Measurements from ENCODE around the gene B3GALT2. TPM values are rescaled to one million over a fixed set of nuclear protein-coding genes. Genes with fewer than 3 reads are reported as not detected.

The B3GALT2 gene
- total and polyA plus RNA-seq, 2 of the 8 experiments (the other 6 are each of a cell fraction or from before 2014, with no cell fraction given): not detected

DNA sequence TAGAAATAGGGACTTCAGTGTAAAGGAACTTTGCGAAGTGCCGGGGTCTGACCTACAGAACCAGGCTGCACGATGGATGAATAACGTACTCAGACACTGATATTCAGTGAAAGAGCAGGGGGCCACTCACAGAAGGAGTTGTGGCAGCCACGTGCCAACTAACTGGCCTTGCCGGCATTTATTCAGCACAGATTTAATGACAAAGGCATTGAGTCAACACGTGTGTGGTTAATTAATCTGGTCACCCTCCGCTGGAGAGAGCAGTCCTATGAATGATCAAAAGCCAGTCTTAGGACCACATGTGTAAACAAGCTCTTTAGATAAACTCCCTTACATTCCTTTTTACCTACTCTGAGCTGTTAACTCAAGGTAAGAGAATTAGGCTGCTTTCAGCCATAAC is 6.2 kb upstream of the B3GALT2 start (continued):
- TF ChIP-seq, protein P1, sequence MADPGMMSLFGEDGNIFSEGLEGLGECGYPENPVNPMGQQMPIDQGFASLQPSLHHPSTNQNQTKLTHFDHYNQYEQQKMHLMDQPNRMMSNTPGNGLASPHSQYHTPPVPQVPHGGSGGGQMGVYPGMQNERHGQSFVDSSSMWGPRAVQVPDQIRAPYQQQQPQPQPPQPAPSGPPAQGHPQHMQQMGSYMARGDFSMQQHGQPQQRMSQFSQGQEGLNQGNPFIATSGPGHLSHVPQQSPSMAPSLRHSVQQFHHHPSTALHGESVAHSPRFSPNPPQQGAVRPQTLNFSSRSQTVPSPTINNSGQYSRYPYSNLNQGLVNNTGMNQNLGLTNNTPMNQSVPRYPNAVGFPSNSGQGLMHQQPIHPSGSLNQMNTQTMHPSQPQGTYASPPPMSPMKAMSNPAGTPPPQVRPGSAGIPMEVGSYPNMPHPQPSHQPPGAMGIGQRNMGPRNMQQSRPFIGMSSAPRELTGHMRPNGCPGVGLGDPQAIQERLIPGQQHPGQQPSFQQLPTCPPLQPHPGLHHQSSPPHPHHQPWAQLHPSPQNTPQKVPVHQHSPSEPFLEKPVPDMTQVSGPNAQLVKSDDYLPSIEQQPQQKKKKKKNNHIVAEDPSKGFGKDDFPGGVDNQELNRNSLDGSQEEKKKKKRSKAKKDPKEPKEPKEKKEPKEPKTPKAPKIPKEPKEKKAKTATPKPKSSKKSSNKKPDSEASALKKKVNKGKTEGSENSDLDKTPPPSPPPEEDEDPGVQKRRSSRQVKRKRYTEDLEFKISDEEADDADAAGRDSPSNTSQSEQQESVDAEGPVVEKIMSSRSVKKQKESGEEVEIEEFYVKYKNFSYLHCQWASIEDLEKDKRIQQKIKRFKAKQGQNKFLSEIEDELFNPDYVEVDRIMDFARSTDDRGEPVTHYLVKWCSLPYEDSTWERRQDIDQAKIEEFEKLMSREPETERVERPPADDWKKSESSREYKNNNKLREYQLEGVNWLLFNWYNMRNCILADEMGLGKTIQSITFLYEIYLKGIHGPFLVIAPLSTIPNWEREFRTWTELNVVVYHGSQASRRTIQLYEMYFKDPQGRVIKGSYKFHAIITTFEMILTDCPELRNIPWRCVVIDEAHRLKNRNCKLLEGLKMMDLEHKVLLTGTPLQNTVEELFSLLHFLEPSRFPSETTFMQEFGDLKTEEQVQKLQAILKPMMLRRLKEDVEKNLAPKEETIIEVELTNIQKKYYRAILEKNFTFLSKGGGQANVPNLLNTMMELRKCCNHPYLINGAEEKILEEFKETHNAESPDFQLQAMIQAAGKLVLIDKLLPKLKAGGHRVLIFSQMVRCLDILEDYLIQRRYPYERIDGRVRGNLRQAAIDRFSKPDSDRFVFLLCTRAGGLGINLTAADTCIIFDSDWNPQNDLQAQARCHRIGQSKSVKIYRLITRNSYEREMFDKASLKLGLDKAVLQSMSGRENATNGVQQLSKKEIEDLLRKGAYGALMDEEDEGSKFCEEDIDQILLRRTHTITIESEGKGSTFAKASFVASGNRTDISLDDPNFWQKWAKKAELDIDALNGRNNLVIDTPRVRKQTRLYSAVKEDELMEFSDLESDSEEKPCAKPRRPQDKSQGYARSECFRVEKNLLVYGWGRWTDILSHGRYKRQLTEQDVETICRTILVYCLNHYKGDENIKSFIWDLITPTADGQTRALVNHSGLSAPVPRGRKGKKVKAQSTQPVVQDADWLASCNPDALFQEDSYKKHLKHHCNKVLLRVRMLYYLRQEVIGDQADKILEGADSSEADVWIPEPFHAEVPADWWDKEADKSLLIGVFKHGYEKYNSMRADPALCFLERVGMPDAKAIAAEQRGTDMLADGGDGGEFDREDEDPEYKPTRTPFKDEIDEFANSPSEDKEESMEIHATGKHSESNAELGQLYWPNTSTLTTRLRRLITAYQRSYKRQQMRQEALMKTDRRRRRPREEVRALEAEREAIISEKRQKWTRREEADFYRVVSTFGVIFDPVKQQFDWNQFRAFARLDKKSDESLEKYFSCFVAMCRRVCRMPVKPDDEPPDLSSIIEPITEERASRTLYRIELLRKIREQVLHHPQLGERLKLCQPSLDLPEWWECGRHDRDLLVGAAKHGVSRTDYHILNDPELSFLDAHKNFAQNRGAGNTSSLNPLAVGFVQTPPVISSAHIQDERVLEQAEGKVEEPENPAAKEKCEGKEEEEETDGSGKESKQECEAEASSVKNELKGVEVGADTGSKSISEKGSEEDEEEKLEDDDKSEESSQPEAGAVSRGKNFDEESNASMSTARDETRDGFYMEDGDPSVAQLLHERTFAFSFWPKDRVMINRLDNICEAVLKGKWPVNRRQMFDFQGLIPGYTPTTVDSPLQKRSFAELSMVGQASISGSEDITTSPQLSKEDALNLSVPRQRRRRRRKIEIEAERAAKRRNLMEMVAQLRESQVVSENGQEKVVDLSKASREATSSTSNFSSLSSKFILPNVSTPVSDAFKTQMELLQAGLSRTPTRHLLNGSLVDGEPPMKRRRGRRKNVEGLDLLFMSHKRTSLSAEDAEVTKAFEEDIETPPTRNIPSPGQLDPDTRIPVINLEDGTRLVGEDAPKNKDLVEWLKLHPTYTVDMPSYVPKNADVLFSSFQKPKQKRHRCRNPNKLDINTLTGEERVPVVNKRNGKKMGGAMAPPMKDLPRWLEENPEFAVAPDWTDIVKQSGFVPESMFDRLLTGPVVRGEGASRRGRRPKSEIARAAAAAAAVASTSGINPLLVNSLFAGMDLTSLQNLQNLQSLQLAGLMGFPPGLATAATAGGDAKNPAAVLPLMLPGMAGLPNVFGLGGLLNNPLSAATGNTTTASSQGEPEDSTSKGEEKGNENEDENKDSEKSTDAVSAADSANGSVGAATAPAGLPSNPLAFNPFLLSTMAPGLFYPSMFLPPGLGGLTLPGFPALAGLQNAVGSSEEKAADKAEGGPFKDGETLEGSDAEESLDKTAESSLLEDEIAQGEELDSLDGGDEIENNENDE (IDR thresholded peaks at IDR 0.05; ENCODE audit: insufficient replicate concordance, low read length): no peak
- TF ChIP-seq TAF1 (IDR thresholded peaks at IDR 0.05; ENCODE audit: low read depth, low read length): no peak
- no peak for TF ChIP-seq CEBPB (IDR thresholded peaks at IDR 0.05; ENCODE audit: low read depth, low read length)
- no peak for TF ChIP-seq E2F6 (IDR thresholded peaks at IDR 0.05)
- TF ChIP-seq CTCF (IDR thresholded peaks at IDR 0.05; ENCODE audit: control extremely low read depth in 1 of 3, insufficient read depth in 1 of 3, low read depth in 1 of 3, low read length in 3 of 3): no peak
- TF ChIP-seq KDM5A (IDR thresholded peaks at IDR 0.05; ENCODE audit: low read length): no peak
- no peak for TF ChIP-seq SIN3A (conservative IDR thresholded peaks at IDR 0.05 in 1 of 2, IDR thresholded peaks at IDR 0.05 in 1 of 2; ENCODE audit: low read depth in 1 of 2, low read length in 2 of 2)
- TF ChIP-seq ASH2L (IDR thresholded peaks at IDR 0.05; ENCODE audit: low read length): no peak
- no peak for TF ChIP-seq MAFK (IDR thresholded peaks at IDR 0.05; ENCODE audit: low read depth, low read length)
